Thoracic aorta (tissue), 2 donors: Measurements from ENCODE around the gene NCAPD3. TPM values are rescaled to one million over a fixed set of nuclear protein-coding genes. Genes with fewer than 3 reads are reported as not detected.
A peak's percentile ranks its signal among the peaks of the same experiment; 100 is the strongest.

ENCODE experiments used
- ATAC-seq: fragments of 150-250 bp; one replicate; pipeline ENCODE4 v1.8.0; 2017; ENCODE audit warnings: low read depth; ENCODE audit not compliant: insufficient number of reproducible peaks, low FRiP score
- DNase-seq: peaks from one replicate; pipeline ENCODE4 v3.0.0-alpha.2; 2020; ENCODE audit warnings: low spot score
- H3K27ac ChIP-seq, 2 donors: fragments of 200-600 bp; sonication (generic); 1 replicate in 1 of 2; 2 replicates in 1 of 2; pipeline ENCODE4 v1.5.1; 2016; ENCODE audit warnings: mild to moderate bottlenecking in 2 of 2, moderate library complexity in 2 of 2
- H3K27me3 ChIP-seq: fragments of 200-600 bp; sonication (generic); replicated peaks from 2 replicates; pipeline ENCODE4 v1.6.0; 2016; ENCODE audit warnings: mild to moderate bottlenecking; ENCODE audit not compliant: insufficient read depth
- H3K36me3 ChIP-seq: fragments of 200-600 bp; sonication (generic); one replicate; pipeline ENCODE4 v1.5.1; 2016
- H3K4me1 ChIP-seq, 2 donors: fragments of 200-600 bp; sonication (generic); 1 replicate in 1 of 2; 2 replicates in 1 of 2; pipeline versions ENCODE4 v1.5.1 to v1.6.0; 2016; ENCODE audit warnings: low read depth in 2 of 2, mild to moderate bottlenecking in 1 of 2; ENCODE audit not compliant: control insufficient read depth in 1 of 2
- H3K4me3 ChIP-seq: fragments of 200-600 bp; sonication (generic); 2 replicates; pipeline ENCODE4 v1.5.1; 2016; ENCODE audit warnings: mild to moderate bottlenecking
- H3K9me3 ChIP-seq: fragments of 200-600 bp; sonication (generic); 2 replicates; pipeline ENCODE4 v1.5.1; 2016
- total RNA-seq, 2 donors: library from RNA; depleted of rRNA; stranded (reverse); fragments of >200 nt; gene quantifications; one replicate each; pipeline versions ENCODE4 v1.1.0 to v1.2.3, GENCODE V29; 2016
- TF ChIP-seq, protein P1 (sequence below): fragments of 200-600 bp; sonication (generic); IDR thresholded peaks from one replicate; pipeline ENCODE4 v1.5.1; 2019; ENCODE audit warnings: antibody characterized with exemption

The NCAPD3 gene
- total RNA-seq, 2 donors from 2014 or later: 7.4 to 9.2 TPM

GRCh38 chr11:134230339-134230738, 6.6 kb upstream of the NCAPD3 start:
- H3K4me3 ChIP-seq: no peak overlapping the region
- H3K27ac ChIP-seq: no peak overlapping the region
- DNase-seq: no peak
- H3K27me3 ChIP-seq: no peaks in the 10 kb centered on the region
- H3K9me3 ChIP-seq: no peaks in the 10 kb centered on the region
- no peaks in the 10 kb centered on the region for H3K36me3 ChIP-seq
- H3K4me1 ChIP-seq: peaks cover 15 to 19% of the 10 kb centered on the region in 2 donors
- TF ChIP-seq, protein P1, sequence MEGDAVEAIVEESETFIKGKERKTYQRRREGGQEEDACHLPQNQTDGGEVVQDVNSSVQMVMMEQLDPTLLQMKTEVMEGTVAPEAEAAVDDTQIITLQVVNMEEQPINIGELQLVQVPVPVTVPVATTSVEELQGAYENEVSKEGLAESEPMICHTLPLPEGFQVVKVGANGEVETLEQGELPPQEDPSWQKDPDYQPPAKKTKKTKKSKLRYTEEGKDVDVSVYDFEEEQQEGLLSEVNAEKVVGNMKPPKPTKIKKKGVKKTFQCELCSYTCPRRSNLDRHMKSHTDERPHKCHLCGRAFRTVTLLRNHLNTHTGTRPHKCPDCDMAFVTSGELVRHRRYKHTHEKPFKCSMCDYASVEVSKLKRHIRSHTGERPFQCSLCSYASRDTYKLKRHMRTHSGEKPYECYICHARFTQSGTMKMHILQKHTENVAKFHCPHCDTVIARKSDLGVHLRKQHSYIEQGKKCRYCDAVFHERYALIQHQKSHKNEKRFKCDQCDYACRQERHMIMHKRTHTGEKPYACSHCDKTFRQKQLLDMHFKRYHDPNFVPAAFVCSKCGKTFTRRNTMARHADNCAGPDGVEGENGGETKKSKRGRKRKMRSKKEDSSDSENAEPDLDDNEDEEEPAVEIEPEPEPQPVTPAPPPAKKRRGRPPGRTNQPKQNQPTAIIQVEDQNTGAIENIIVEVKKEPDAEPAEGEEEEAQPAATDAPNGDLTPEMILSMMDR: no peak
- ATAC-seq: no peak

- Histone ChIP-seq H3K4me3 (no peak overlapping the region), H3K9me3 (no peaks in the 10 kb centered on the region), H3K27me3 (no peaks in the 10 kb centered on the region), H3K36me3 (no peaks in the 10 kb centered on the region), H3K4me1 (peaks cover 15 to 20% of the 10 kb centered on the region in 2 donors), H3K27ac (no peak overlapping the region)
- ATAC-seq (no peak), DNase-seq (no peak)
- TF ChIP-seq, protein P1: no peak
These were observed 5.5 kb upstream of the NCAPD3 start for GRCh38 chr11:134229126-134229790.

DNA sequence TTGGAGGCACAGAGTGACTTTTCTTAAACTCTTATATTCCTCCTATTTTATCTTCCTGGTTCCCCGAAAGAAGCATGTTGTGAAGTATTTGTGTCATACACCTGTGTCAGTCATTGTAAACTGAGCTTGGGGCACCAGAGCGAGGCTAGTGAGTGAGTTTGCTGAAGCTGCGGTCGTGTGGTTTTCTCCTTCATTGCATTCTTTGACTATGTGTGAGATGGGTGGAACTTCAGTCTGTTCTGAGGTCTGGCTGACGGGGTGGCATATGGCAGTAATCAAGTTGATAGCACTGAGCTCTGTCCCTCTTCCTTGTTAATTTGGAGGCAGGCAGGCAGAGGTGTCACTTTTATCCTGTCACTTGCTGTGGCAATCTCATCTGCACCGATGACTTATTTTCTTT, 4.9 kb upstream of the NCAPD3 start:
- Histone ChIP-seq H3K4me3 (no peak overlapping the region), H3K4me1 (peaks cover 15 to 20% of the 10 kb centered on the region in 2 donors), H3K27ac (no peak overlapping the region), H3K36me3 (no peaks in the 10 kb centered on the region), H3K27me3 (no peaks in the 10 kb centered on the region), H3K9me3 (no peaks in the 10 kb centered on the region)
- TF ChIP-seq, protein P1: no peak
- ATAC-seq (no peak), DNase-seq (no peak)

DNA sequence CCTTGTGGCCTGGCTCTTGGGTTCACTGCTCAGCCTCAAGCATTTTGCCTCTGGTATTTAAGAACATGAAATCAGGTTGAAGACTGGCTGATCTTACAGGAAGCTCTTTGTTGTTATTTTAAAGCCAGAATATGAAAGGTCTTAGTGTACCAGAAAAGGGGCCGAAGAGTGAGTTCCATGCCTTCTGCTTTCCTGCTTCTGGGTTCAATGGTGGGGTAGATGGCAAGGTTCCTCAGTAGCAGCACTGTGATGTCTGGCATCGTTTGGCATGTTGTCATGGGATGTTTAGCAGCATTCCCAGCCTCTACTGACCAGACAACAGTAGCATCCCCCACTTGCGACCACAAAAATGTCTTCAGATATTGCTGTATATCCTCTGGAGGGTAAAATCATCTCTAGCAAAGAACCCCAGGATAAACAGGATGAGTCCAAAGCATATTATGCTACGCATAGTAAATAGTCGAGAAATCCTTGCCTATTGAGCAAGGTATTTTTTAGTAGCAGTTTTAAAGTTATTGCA, 3.1 kb upstream of the NCAPD3 start:
- TF ChIP-seq, protein P1: no peak
- Histone ChIP-seq H3K9me3 (no peaks in the 10 kb centered on the region), H3K27me3 (no peaks in the 10 kb centered on the region), H3K4me3 (peak overlapping the region; percentile 89), H3K36me3 (no peaks in the 10 kb centered on the region), H3K4me1 (peaks cover 21 to 26% of the 10 kb centered on the region in 2 donors), H3K27ac (no peak overlapping the region)
- no peak for DNase-seq
- ATAC-seq: no peak

DNA sequence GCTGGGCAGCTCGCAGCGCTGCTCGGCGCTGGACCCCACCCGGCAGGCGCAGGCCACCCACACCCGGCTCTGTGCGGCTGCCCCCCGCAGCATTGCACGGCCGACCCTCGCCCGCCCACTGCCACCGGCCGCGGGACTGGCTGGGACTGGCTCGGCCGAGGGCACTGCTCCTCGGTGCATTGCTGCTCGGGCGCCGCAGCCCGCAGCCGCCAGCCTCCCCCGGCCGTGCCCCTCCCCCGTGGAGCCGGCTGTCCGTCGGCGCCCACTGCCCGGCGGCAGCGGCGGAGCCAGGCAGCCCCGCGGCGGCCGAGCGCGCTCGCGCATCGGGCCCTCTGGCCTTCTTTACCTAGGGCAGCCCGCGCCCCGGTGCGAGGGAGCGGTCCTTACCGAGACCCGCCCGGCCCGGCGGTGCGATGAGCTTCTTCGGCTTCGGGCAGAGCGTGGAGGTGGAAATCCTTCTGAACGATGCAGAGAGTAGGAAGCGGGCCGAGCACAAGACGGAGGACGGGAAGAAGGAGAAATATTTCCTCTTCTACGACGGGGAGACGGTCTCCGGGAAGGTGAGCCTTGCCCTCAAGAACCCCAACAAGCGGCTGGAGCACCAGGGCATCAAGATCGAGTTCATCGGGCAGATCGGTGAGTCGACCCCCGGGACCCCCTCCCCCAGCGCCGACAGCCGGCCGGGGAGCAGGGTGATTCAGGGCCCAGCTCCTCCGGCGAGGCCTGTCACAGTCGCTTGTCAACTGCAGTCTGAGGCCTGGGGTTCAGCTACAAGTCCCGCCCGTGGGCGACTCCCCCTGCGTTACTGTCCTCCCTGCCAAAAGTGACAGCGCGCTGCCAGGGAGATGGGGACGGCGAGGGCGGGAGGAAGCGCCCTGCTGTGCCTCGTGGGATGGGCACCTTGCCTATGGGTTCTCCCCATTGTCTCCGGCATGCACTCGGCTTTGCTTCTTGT, 1.2 kb upstream of the NCAPD3 start:
- Histone ChIP-seq H3K4me1 (peaks cover 21 to 26% of the 10 kb centered on the region in 2 donors), H3K36me3 (no peaks in the 10 kb centered on the region), H3K4me3 (peak overlapping the region; percentile 89), H3K9me3 (no peaks in the 10 kb centered on the region), H3K27ac (peak overlapping the region; percentile 89 to 94), H3K27me3 (no peaks in the 10 kb centered on the region)
- ATAC-seq (peak; percentile 4), DNase-seq (peak; percentile 22)
- TF ChIP-seq, protein P1: no peak
